Nephron (organoid): ENCODE measurements around the gene MESP2.

Source experiments
- H3K27ac Mint-ChIP-seq, 3 experiments: 2 replicates each; pipeline ENCODE4 v1.8.0; 2020; ENCODE audit warnings: mixed read lengths in 3 of 3, mild to moderate bottlenecking in 2 of 3, moderate library complexity in 1 of 3
- H3K27me3 Mint-ChIP-seq: 2 replicates; pipeline ENCODE4 v1.8.0; 2021; ENCODE audit warnings: low read depth, mild to moderate bottlenecking, moderate library complexity, mixed read lengths
- H3K36me3 Mint-ChIP-seq: 2 replicates; pipeline ENCODE4 v1.8.0; 2020; ENCODE audit warnings: low read depth, mixed read lengths
- H3K4me1 Mint-ChIP-seq: 2 replicates; pipeline ENCODE4 v1.8.0; 2020; ENCODE audit warnings: mixed read lengths
- H3K4me3 Mint-ChIP-seq, 3 experiments: 2 replicates each; pipeline ENCODE4 v1.8.0; 2020; ENCODE audit warnings: mild to moderate bottlenecking in 3 of 3, mixed read lengths in 3 of 3, moderate library complexity in 2 of 3
- H3K9me3 Mint-ChIP-seq: 2 replicates; pipeline ENCODE4 v1.8.0; 2020; ENCODE audit warnings: mixed read lengths
- TF ChIP-seq, protein P1 (sequence below), 3 experiments: fragments of 200-600 bp; sonication (generic); IDR thresholded peaks; one replicate each; pipeline ENCODE4 v1.5.0; 2021; ENCODE audit warnings: antibody characterized with exemption in 3 of 3; ENCODE audit not compliant: unreplicated experiment in 3 of 3

Gene MESP2

DNA sequence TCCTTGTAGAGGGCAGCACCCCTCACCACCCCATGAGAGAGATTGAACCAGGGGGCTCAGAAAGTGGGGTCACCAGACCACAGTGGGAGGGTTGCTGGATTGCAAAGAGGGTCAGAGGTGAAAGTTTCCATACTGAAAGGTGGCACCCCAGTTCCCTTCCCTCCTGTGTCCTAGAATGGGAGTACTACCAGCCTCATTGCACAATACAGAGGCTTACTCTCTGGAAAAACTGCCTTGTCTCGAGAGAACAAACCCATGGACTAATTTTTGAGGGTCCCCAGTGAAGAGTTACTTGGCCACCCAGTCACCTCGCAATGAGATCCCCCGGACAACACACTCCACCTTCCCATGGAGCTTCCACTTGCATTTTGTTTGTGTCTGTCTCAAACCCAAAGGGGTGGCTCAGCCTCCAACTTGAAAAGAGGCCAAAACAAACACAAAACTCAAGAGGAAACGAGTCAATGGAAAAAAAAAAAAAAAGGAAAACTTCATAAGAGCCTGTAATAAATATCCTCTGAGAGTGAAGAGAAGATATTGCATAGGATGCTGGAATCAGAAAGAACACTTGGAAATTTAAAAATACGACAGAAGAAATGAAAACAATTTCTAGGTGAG lies 18.6 kb downstream of the MESP2 start:
- Mint-ChIP-seq H3K27me3 (peaks cover 4% of the 10 kb centered on the region), H3K4me1 (peaks cover 12% of the 10 kb centered on the region), H3K27ac (peak overlapping the region; percentile 84 to 89 (median 88)), H3K4me3 (peak overlapping the region in 1 of 3 experiments; percentile 26), H3K36me3 (peaks cover 7% of the 10 kb centered on the region), H3K9me3 (peaks cover 10% of the 10 kb centered on the region)
- TF ChIP-seq, protein P1, sequence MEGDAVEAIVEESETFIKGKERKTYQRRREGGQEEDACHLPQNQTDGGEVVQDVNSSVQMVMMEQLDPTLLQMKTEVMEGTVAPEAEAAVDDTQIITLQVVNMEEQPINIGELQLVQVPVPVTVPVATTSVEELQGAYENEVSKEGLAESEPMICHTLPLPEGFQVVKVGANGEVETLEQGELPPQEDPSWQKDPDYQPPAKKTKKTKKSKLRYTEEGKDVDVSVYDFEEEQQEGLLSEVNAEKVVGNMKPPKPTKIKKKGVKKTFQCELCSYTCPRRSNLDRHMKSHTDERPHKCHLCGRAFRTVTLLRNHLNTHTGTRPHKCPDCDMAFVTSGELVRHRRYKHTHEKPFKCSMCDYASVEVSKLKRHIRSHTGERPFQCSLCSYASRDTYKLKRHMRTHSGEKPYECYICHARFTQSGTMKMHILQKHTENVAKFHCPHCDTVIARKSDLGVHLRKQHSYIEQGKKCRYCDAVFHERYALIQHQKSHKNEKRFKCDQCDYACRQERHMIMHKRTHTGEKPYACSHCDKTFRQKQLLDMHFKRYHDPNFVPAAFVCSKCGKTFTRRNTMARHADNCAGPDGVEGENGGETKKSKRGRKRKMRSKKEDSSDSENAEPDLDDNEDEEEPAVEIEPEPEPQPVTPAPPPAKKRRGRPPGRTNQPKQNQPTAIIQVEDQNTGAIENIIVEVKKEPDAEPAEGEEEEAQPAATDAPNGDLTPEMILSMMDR (IDR thresholded peaks at IDR 0.05; ENCODE audit: unreplicated experiment in 3 of 3) = no peak

DNA sequence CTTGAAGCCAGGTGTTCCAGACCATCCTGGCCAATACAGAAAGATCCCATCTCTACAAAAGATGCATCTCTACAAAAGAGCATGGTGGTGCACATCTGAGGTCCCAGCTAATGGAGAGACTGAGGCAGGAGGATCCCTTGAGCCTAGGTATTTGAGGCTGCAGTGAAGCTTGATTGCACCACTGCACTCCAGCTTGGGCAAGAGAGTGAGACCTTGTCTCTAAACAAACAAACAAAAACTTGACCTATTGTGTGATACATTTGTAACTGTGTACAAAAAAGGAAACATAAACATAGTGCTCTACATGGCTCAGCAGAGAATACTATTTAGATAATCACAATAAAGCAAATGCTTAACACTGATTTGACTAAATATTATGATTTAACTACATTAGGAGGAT lies 19.9 kb downstream of the MESP2 start:
- H3K9me3 Mint-ChIP-seq = peaks cover 10% of the 10 kb centered on the region
- TF ChIP-seq, protein P1 (IDR thresholded peaks at IDR 0.05; ENCODE audit: unreplicated experiment in 3 of 3) = no peak
- H3K4me3 Mint-ChIP-seq = no peak overlapping the region
- H3K4me1 Mint-ChIP-seq = peaks cover 12% of the 10 kb centered on the region
- H3K36me3 Mint-ChIP-seq = peaks cover 11% of the 10 kb centered on the region
- H3K27ac Mint-ChIP-seq = peak overlapping the region in 1 of 3 experiments; percentile 84
- no peaks in the 10 kb centered on the region for H3K27me3 Mint-ChIP-seq

- Mint-ChIP-seq H3K27me3 (no peaks in the 10 kb centered on the region), H3K4me1 (peaks cover 12% of the 10 kb centered on the region), H3K9me3 (peaks cover 10% of the 10 kb centered on the region), H3K36me3 (peaks cover 11% of the 10 kb centered on the region), H3K27ac (no peak overlapping the region), H3K4me3 (no peak overlapping the region)
- TF ChIP-seq, protein P1 (IDR thresholded peaks at IDR 0.05; ENCODE audit: unreplicated experiment in 3 of 3) = no peak
Measured at GRCh38 chr15:89797678-89798201, 21.6 kb downstream of the MESP2 start.

- H3K27me3 Mint-ChIP-seq = no peaks in the 10 kb centered on the region
- H3K4me3 Mint-ChIP-seq = no peak overlapping the region
- peaks cover 12% of the 10 kb centered on the region for H3K4me1 Mint-ChIP-seq
- peaks cover 10% of the 10 kb centered on the region for H3K9me3 Mint-ChIP-seq
- peaks cover 11% of the 10 kb centered on the region for H3K36me3 Mint-ChIP-seq
- TF ChIP-seq, protein P1 (IDR thresholded peaks at IDR 0.05; ENCODE audit: unreplicated experiment in 3 of 3) = no peak
- no peak overlapping the region for H3K27ac Mint-ChIP-seq
Measured at GRCh38 chr15:89799011-89799911, 23.1 kb downstream of the MESP2 start.

GRCh38 chr15:89799918-89800498 lies 23.9 kb downstream of the MESP2 start:
- H3K27ac Mint-ChIP-seq = peak overlapping the region in 1 of 3 experiments; percentile 15
- H3K9me3 Mint-ChIP-seq = peaks cover 8% of the 10 kb centered on the region
- H3K4me1 Mint-ChIP-seq = peaks cover 8% of the 10 kb centered on the region
- TF ChIP-seq, protein P1 (IDR thresholded peaks at IDR 0.05; ENCODE audit: unreplicated experiment in 3 of 3) = no peak
- H3K27me3 Mint-ChIP-seq = no peaks in the 10 kb centered on the region
- H3K36me3 Mint-ChIP-seq = peaks cover 10% of the 10 kb centered on the region
- H3K4me3 Mint-ChIP-seq = no peak overlapping the region
